ENCODE results near the gene SNAPIN.

GRCh38 chr1:153613406-153613805, 45.1 kb upstream of the SNAPIN start:
- TF ChIP-seq CTCF (IDR thresholded peaks at IDR 0.05): no peak
- TF ChIP-seq POLR2A (IDR thresholded peaks at IDR 0.05): no peak

Measured in esophagus squamous epithelium (tissue), 4 donors.